ENCODE measurements around the gene EPS8. TPM values are rescaled to one million over a fixed set of nuclear protein-coding genes. Genes with fewer than 3 reads are reported as not detected.
"Not testable (repeated sequence)": the region's sequence is repeated elsewhere in the genome, so short reads cannot be mapped to it uniquely, and the experiment has no call there.

Gene EPS8
- total RNA-seq, 1 experiment from 2014 or later, result 85.3 TPM

GRCh38 chr12:15749937-15750336 is 39.3 kb downstream of the EPS8 start:
- H3K36me3 Mint-ChIP-seq (ENCODE audit: insufficient read depth, unreplicated experiment), result no peaks in the 10 kb centered on the region
- ChIA-PET POLR2A (interaction anchor here (0.6 kb wide), 1 partner anchor 37 kb away, joined by 3 read pairs; no protein-coding TSS in a partner anchor), CTCF (interaction anchor here (1.5 kb wide), 1 partner anchor 23 kb away, joined by 4 read pairs; no protein-coding TSS in a partner anchor)
- intact Hi-C loops (cut with micrococcal nuclease), result no loop called here
- no peaks in the 10 kb centered on the region for H3K27me3 Mint-ChIP-seq (ENCODE audit: insufficient read depth, unreplicated experiment)
- no peak overlapping the region for H3K4me3 Mint-ChIP-seq (ENCODE audit: unreplicated experiment)
- no peaks in the 10 kb centered on the region for H3K9me3 Mint-ChIP-seq (ENCODE audit: unreplicated experiment)
- TF ChIP-seq CTCF (IDR thresholded peaks at IDR 0.05; ENCODE audit: unreplicated experiment), result no peak
- no TSS peak for BruUV-seq (replicated peaks)
- DNase-seq (ENCODE audit: unreplicated experiment), result no peak
- H3K4me1 Mint-ChIP-seq (ENCODE audit: insufficient read depth, unreplicated experiment), result peaks cover 28% of the 10 kb centered on the region
- H3K27ac Mint-ChIP-seq (ENCODE audit: low read depth, unreplicated experiment), result no peak overlapping the region

DNA sequence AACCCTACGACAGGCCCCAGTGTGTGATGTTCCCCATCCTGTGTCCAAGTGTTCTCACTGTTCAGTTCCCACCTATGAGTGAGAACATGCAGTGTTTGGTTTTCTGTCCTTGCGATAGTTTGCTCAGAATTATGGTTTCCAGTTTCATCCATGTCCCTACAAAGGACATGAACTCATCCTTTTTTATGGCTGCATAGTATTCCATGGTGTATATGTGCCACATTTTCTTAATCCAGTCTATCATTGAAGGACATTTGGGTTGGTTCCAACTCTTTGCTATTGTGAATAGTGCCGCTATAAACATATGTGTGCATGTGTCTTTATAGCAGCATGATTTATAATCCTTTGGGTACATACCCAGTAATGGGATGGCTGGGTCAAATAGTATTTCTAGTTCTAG is 47.3 kb downstream of the EPS8 start:
- DNase-seq (ENCODE audit: unreplicated experiment); H3K27ac Mint-ChIP-seq (ENCODE audit: low read depth, unreplicated experiment); H3K9me3 Mint-ChIP-seq (ENCODE audit: unreplicated experiment); intact Hi-C loops (cut with micrococcal nuclease); BruUV-seq (replicated peaks); H3K36me3 Mint-ChIP-seq (ENCODE audit: insufficient read depth, unreplicated experiment); CTCF ChIA-PET; H3K4me3 Mint-ChIP-seq (ENCODE audit: unreplicated experiment); H3K27me3 Mint-ChIP-seq (ENCODE audit: insufficient read depth, unreplicated experiment): not testable (repeated sequence)
- POLR2A ChIA-PET, result interaction anchor here (1.2 kb wide), 1 partner anchor 9 kb away, joined by 3 read pairs; no protein-coding TSS in a partner anchor
- H3K4me1 Mint-ChIP-seq (ENCODE audit: insufficient read depth, unreplicated experiment), result peaks cover 11% of the 10 kb centered on the region

GRCh38 chr12:15741082-15741481 is 48.1 kb downstream of the EPS8 start:
- CTCF ChIA-PET, result no interaction called here
- TF ChIP-seq CTCF (IDR thresholded peaks at IDR 0.05; ENCODE audit: unreplicated experiment), result no peak

GRCh38 chr12:15740389-15740788 is 48.8 kb downstream of the EPS8 start:
- BruUV-seq (replicated peaks); CTCF ChIA-PET; intact Hi-C loops (cut with micrococcal nuclease); H3K9me3 Mint-ChIP-seq (ENCODE audit: unreplicated experiment); DNase-seq (ENCODE audit: unreplicated experiment); H3K27ac Mint-ChIP-seq (ENCODE audit: low read depth, unreplicated experiment); H3K36me3 Mint-ChIP-seq (ENCODE audit: insufficient read depth, unreplicated experiment); H3K27me3 Mint-ChIP-seq (ENCODE audit: insufficient read depth, unreplicated experiment); H3K4me1 Mint-ChIP-seq (ENCODE audit: insufficient read depth, unreplicated experiment); H3K4me3 Mint-ChIP-seq (ENCODE audit: unreplicated experiment): not testable (repeated sequence)
- POLR2A ChIA-PET, result interaction anchor here (0.6 to 1.6 kb wide), 2 partner anchors 17 to 28 kb away, joined by 3 to 5 read pairs; no protein-coding TSS in a partner anchor

More at GRCh38 chr12:15741082-15741481, 48.1 kb downstream of the EPS8 start:
- peaks cover 6% of the 10 kb centered on the region for H3K4me1 Mint-ChIP-seq (ENCODE audit: insufficient read depth, unreplicated experiment)
- H3K9me3 Mint-ChIP-seq (ENCODE audit: unreplicated experiment), result no peaks in the 10 kb centered on the region
- intact Hi-C loops (cut with micrococcal nuclease), result no loop called here
- no peak overlapping the region for H3K4me3 Mint-ChIP-seq (ENCODE audit: unreplicated experiment)
- H3K36me3 Mint-ChIP-seq (ENCODE audit: insufficient read depth, unreplicated experiment), result peaks cover 4% of the 10 kb centered on the region
- BruUV-seq (replicated peaks), result no TSS peak
- POLR2A ChIA-PET, result interaction anchor here (0.6 to 1.2 kb wide), 4 partner anchors 8 to 55 kb away, joined by 3 to 5 read pairs (median 3); no protein-coding TSS in a partner anchor
- no peaks in the 10 kb centered on the region for H3K27me3 Mint-ChIP-seq (ENCODE audit: insufficient read depth, unreplicated experiment)
- no peak overlapping the region for H3K27ac Mint-ChIP-seq (ENCODE audit: low read depth, unreplicated experiment)
- DNase-seq (ENCODE audit: unreplicated experiment), result no peak

DNA sequence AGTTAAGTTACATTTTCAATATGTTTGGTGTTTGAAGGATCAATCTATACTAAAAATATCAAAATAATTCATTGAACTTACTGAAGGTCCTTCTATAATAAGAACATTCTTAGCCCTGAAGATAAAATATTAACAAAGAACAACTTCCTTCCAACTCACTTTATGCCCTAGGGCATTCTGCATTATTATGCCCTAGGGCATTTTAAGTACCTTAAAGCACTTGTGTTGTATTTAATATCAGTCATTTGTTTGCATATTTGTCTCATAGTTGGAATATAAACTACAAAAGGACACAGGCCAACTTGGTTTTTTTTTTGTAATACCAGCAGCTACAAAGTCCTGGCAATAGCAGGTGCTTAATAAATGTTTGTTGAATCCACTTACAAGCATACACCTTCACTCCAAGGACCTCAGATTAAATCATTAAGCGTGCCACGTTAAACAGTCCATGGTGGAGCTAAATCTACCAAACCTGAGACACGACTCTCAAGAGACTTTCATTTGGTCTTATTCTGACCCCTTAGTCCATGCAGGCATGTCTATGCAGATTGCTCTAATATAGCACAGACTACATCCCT is 50.7 kb downstream of the EPS8 start:
- POLR2A ChIA-PET, result interaction anchor here (0.7 to 1.6 kb wide), 3 partner anchors 17 to 20 kb away, joined by 3 to 6 read pairs (median 5); no protein-coding TSS in a partner anchor
- no TSS peak for BruUV-seq (replicated peaks)
- no peak for TF ChIP-seq CTCF (IDR thresholded peaks at IDR 0.05; ENCODE audit: unreplicated experiment)
- DNase-seq (ENCODE audit: unreplicated experiment), result no peak
- CTCF ChIA-PET, result interaction anchor here (0.7 to 0.9 kb wide), 2 partner anchors 23 to 92 kb away, joined by 3 to 4 read pairs; no protein-coding TSS in a partner anchor
- intact Hi-C loops (cut with micrococcal nuclease), result no loop called here
- H3K36me3 Mint-ChIP-seq (ENCODE audit: insufficient read depth, unreplicated experiment), result peaks cover 4% of the 10 kb centered on the region
- H3K4me3 Mint-ChIP-seq (ENCODE audit: unreplicated experiment), result no peak overlapping the region
- no peaks in the 10 kb centered on the region for H3K27me3 Mint-ChIP-seq (ENCODE audit: insufficient read depth, unreplicated experiment)
- H3K9me3 Mint-ChIP-seq (ENCODE audit: unreplicated experiment), result no peaks in the 10 kb centered on the region
- H3K4me1 Mint-ChIP-seq (ENCODE audit: insufficient read depth, unreplicated experiment), result peaks cover 12% of the 10 kb centered on the region
- H3K27ac Mint-ChIP-seq (ENCODE audit: low read depth, unreplicated experiment), result no peak overlapping the region

Data from MCF 10A (cell line).